H1 (cell line): ENCODE results near the gene HSF4. TPM values are rescaled to one million over a fixed set of nuclear protein-coding genes. Genes with fewer than 3 reads are reported as not detected.

Experiments used
- CTCF ChIA-PET: fragments of 300-600 bp; sonication (Branson Sonifier 250); formaldehyde crosslinking; loops from one replicate; lab custom pipeline; 2021; ENCODE audit not compliant: partially characterized antibody; lab: Charles Lee
- POLR2A ChIA-PET: fragments of 300-600 bp; sonication (Branson Sonifier 250); formaldehyde crosslinking; loops from one replicate; lab custom pipeline; 2021; ENCODE audit warnings: inconsistent platforms; ENCODE audit not compliant: partially characterized antibody; lab: Charles Lee
- DNase-seq, 2 experiments: peaks; one replicate each; pipeline versions ENCODE4 v3.0.0 to v3.0.0-alpha.2; 2010 to 2022; ENCODE audit warnings: low spot score in 2 of 2, low read depth in 1 of 2, mixed read lengths in 1 of 2
- FAIRE-seq: peaks from 2 replicates; lab custom pipeline; 2011; peaks lifted over from hg19 to GRCh38; lab: Jason Lieb, UNC
- H2AFZ ChIP-seq: 2 replicates; pipeline ENCODE4 v1.8.1; 2012; ENCODE audit warnings: low read length, inconsistent platforms
- H2AK5ac ChIP-seq: 2 replicates; pipeline ENCODE4 v1.6.1; 2013; ENCODE audit warnings: low read depth, low read length
- H2BK120ac ChIP-seq: replicated peaks from 2 replicates; pipeline ENCODE3; 2013; ENCODE audit warnings: low read depth, low read length, inconsistent platforms
- H2BK12ac ChIP-seq: 2 replicates; pipeline ENCODE4 v1.6.1; 2013; ENCODE audit warnings: low read depth, low read length
- H2BK15ac ChIP-seq: 2 replicates; pipeline ENCODE4 v1.6.1; 2013; ENCODE audit warnings: low read length
- H2BK20ac ChIP-seq: 2 replicates; pipeline ENCODE4 v1.6.1; 2013; ENCODE audit warnings: low read length
- H2BK5ac ChIP-seq: 2 replicates; pipeline ENCODE4 v1.6.1; 2013; ENCODE audit warnings: low read depth, low read length
- H3K14ac ChIP-seq: 2 replicates; pipeline ENCODE4 v1.6.1; 2013; ENCODE audit warnings: inconsistent platforms; ENCODE audit not compliant: insufficient read length
- H3K18ac ChIP-seq: 2 replicates; pipeline ENCODE4 v1.6.1; 2013; ENCODE audit warnings: low read length; ENCODE audit errors: extremely low read depth
- H3K23ac ChIP-seq: 2 replicates; pipeline ENCODE4 v1.6.1; 2013; ENCODE audit warnings: inconsistent platforms; ENCODE audit not compliant: insufficient read length
- H3K23me2 ChIP-seq: 2 replicates; pipeline ENCODE4 v1.6.1; 2013; ENCODE audit warnings: low read depth, low read length
- H3K27ac ChIP-seq: 2 replicates; pipeline ENCODE4 v1.6.1; 2011; ENCODE audit warnings: low read depth, low read length, inconsistent platforms
- H3K27me3 ChIP-seq, 4 experiments: replicated peaks in 1 of 4; 1 replicate in 1 of 4; 2 replicates in 3 of 4; pipeline versions ENCODE4 v1.6.1 to v1.8.1; 2011 to 2013; ENCODE audit warnings: low read length in 3 of 4, mild to moderate bottlenecking in 3 of 4, inconsistent platforms in 2 of 4, mixed read lengths in 2 of 4, moderate library complexity in 1 of 4; ENCODE audit not compliant: control insufficient read depth in 3 of 4, insufficient read depth in 3 of 4; ENCODE audit errors: extremely low read depth in 1 of 4
- H3K36me3 ChIP-seq, 4 experiments: 2 replicates each; pipeline versions ENCODE4 v1.6.1 to v1.8.1; 2011 to 2013; ENCODE audit warnings: mild to moderate bottlenecking in 4 of 4, low read length in 3 of 4, moderate library complexity in 2 of 4, control low read depth in 1 of 4, inconsistent platforms in 1 of 4; ENCODE audit not compliant: insufficient read depth in 4 of 4, control insufficient read depth in 2 of 4
- H3K4ac ChIP-seq: replicated peaks from 2 replicates; pipeline ENCODE3; 2013; ENCODE audit warnings: low read length, low read depth, mixed read lengths, inconsistent platforms; ENCODE audit not compliant: insufficient read length
- H3K4me1 ChIP-seq, 4 experiments: replicated peaks in 1 of 4; 1 replicate in 1 of 4; 2 replicates in 3 of 4; pipeline versions ENCODE4 v1.6.1 to v1.8.1; 2011 to 2013; ENCODE audit warnings: low read length in 3 of 4, inconsistent platforms in 2 of 4, mixed read lengths in 1 of 4; ENCODE audit not compliant: insufficient read depth in 4 of 4, control insufficient read depth in 3 of 4
- H3K4me2 ChIP-seq, 2 experiments: 2 replicates each; pipeline versions ENCODE4 v1.6.1 to v1.8.1; 2011 to 2013; ENCODE audit warnings: low read depth in 2 of 2, low read length in 2 of 2, control low read depth in 1 of 2, inconsistent platforms in 1 of 2, mild to moderate bottlenecking in 1 of 2; ENCODE audit not compliant: insufficient read depth in 1 of 2
- H3K4me3 ChIP-seq, 4 experiments: fragments of 200-600, 300-600 bp in 1 of 4; sonication (generic), shearing (Covaris generic), sonication (Bioruptor Twin) in 1 of 4; 2 replicates each; pipeline versions ENCODE4 v1.5.1 to v1.8.1; 2011 to 2016; ENCODE audit warnings: low read length in 4 of 4, low read depth in 3 of 4, control low read depth in 2 of 4, inconsistent platforms in 2 of 4, mild to moderate bottlenecking in 2 of 4, mixed read lengths in 1 of 4, moderate library complexity in 1 of 4; ENCODE audit not compliant: insufficient read depth in 2 of 4; ENCODE audit errors: extremely low read depth in 1 of 4
- H3K56ac ChIP-seq: replicated peaks from 2 replicates; pipeline ENCODE3; 2013; ENCODE audit warnings: low read depth, mild to moderate bottlenecking, mixed read lengths, low read length, inconsistent platforms; ENCODE audit not compliant: insufficient read length
- H3K79me1 ChIP-seq: 2 replicates; pipeline ENCODE4 v1.6.1; 2013; ENCODE audit warnings: low read depth, low read length, control low read depth
- H3K79me2 ChIP-seq, 2 experiments: 2 replicates each; pipeline versions ENCODE4 v1.6.1 to v1.8.1; 2012 to 2013; ENCODE audit warnings: low read length in 2 of 2, mild to moderate bottlenecking in 2 of 2, inconsistent platforms in 1 of 2; ENCODE audit not compliant: insufficient read depth in 2 of 2, control insufficient read depth in 1 of 2
- H3K9ac ChIP-seq, 4 experiments: replicated peaks in 1 of 4; 1 replicate in 1 of 4; 2 replicates in 3 of 4; pipeline versions ENCODE4 v1.6.1 to v1.8.1; 2011 to 2013; ENCODE audit warnings: low read depth in 3 of 4, low read length in 3 of 4, control low read depth in 2 of 4, mild to moderate bottlenecking in 2 of 4, moderate library complexity in 2 of 4, inconsistent platforms in 1 of 4; ENCODE audit errors: extremely low read depth in 1 of 4
- H3K9me3 ChIP-seq, 2 experiments: 2 replicates each; pipeline versions ENCODE4 v1.6.1 to v1.8.1; 2012 to 2013; ENCODE audit warnings: mild to moderate bottlenecking in 2 of 2, moderate library complexity in 2 of 2, control low read depth in 1 of 2, inconsistent platforms in 1 of 2, low read depth in 1 of 2, low read length in 1 of 2, mixed read lengths in 1 of 2; ENCODE audit not compliant: insufficient read depth in 2 of 2
- H4K20me1 ChIP-seq, 2 experiments: replicated peaks in 1 of 2; 2 replicates each; pipeline versions ENCODE3 to v1.8.1; 2011 to 2013; ENCODE audit warnings: inconsistent platforms in 2 of 2, low read length in 2 of 2, mild to moderate bottlenecking in 1 of 2; ENCODE audit not compliant: insufficient read depth in 2 of 2, control insufficient read depth in 1 of 2
- H4K5ac ChIP-seq: 2 replicates; pipeline ENCODE4 v1.6.1; 2013; ENCODE audit warnings: low read length, low read depth, mixed read lengths, inconsistent platforms; ENCODE audit not compliant: insufficient read length
- H4K8ac ChIP-seq: 2 replicates; pipeline ENCODE4 v1.8.0; 2013; ENCODE audit warnings: mild to moderate bottlenecking, moderate library complexity, low read length, inconsistent platforms; ENCODE audit not compliant: insufficient read depth; ENCODE audit errors: extremely low read depth
- H4K91ac ChIP-seq: replicated peaks from 2 replicates; pipeline ENCODE3; 2013; ENCODE audit warnings: low read length, mixed read lengths, inconsistent platforms; ENCODE audit not compliant: insufficient read length
- BACH1 ChIP-seq: IDR thresholded peaks from 2 replicates; pipeline ENCODE4 v1.6.1; 2012; ENCODE audit warnings: low read length, improper control_type of control experiment
- BRCA1 ChIP-seq: IDR thresholded peaks from 2 replicates; pipeline ENCODE4 v1.6.1; 2012; ENCODE audit warnings: low read depth, low read length, improper control_type of control experiment
- CREB1 ChIP-seq: IDR thresholded peaks from 2 replicates; pipeline ENCODE4 v1.6.1; 2012; ENCODE audit warnings: inconsistent platforms
- HDAC6 ChIP-seq: IDR thresholded peaks from one replicate; pipeline ENCODE4 v1.7.1; 2012; ENCODE audit warnings: low read depth, mild to moderate bottlenecking, inconsistent platforms, low read length, moderate library complexity
- RFX5 ChIP-seq: IDR thresholded peaks from 2 replicates; pipeline ENCODE4 v1.6.1; 2011; ENCODE audit warnings: low read depth, low read length, improper control_type of control experiment, borderline replicate concordance
- SRF ChIP-seq: IDR thresholded peaks from 2 replicates; pipeline ENCODE4 v1.6.1; 2011; ENCODE audit warnings: mild to moderate bottlenecking, low read depth, low read length, moderate library complexity
- TCF12 ChIP-seq: IDR thresholded peaks from 2 replicates; pipeline ENCODE4 v1.6.1; 2011; ENCODE audit warnings: low read depth, mild to moderate bottlenecking, low read length
- WGBS, 2 experiments: shearing (Covaris generic) in 1 of 2; methylation state at CpG; one replicate each; pipeline versions ENCODE4 v1.1.6 to v1.1.7; 2013 to 2015; ENCODE audit warnings: low lambda C conversion rate in 2 of 2, mixed read lengths in 2 of 2, inconsistent platforms in 1 of 2, low coverage in 1 of 2, missing lambda C conversion rate in 1 of 2; ENCODE audit not compliant: insufficient replicate concordance in 2 of 2, insufficient coverage in 1 of 2, insufficient read length in 1 of 2; ENCODE audit errors: extremely low coverage in 1 of 2, missing lambda C conversion rate in 1 of 2; 5-methylcytosine and 5-hydroxymethylcytosine counted together
- polyA plus RNA-seq, 7 experiments: library from polyadenylated mRNA; depleted of rRNA in 3 of 7; stranded (reverse) in 5 of 7; unstranded in 2 of 7; fragments of >200 nt in 5 of 7; fragments of 200-250 nt in 2 of 7; gene quantifications; 1 replicate in 5 of 7; 2 replicates in 1 of 7; 4 replicates in 1 of 7; pipeline versions ENCODE4 v1.2.1 to v1.2.3, GENCODE V29; 2011 to 2013; ENCODE audit warnings: missing spikeins in 2 of 7, mixed read lengths in 2 of 7
- total RNA-seq: library from RNA; stranded (reverse); fragmentation: NEBNext Ultra II Directional; extraction: Animal tissue kit (Norgen Biotek cat#: 25700); gene quantifications from 2 replicates; pipeline ENCODE4 v1.2.1, GENCODE V29; 2021
- TF ChIP-seq, protein P1 (sequence below): IDR thresholded peaks from 2 replicates; pipeline ENCODE4 v1.6.1; 2012; ENCODE audit warnings: low read length, inconsistent platforms

Gene HSF4
- total and polyA plus RNA-seq, 2 of the 8 experiments (the other 6 are each of a cell fraction or from before 2014, with no cell fraction given), result 0.14 TPM; not detected in 1

DNA sequence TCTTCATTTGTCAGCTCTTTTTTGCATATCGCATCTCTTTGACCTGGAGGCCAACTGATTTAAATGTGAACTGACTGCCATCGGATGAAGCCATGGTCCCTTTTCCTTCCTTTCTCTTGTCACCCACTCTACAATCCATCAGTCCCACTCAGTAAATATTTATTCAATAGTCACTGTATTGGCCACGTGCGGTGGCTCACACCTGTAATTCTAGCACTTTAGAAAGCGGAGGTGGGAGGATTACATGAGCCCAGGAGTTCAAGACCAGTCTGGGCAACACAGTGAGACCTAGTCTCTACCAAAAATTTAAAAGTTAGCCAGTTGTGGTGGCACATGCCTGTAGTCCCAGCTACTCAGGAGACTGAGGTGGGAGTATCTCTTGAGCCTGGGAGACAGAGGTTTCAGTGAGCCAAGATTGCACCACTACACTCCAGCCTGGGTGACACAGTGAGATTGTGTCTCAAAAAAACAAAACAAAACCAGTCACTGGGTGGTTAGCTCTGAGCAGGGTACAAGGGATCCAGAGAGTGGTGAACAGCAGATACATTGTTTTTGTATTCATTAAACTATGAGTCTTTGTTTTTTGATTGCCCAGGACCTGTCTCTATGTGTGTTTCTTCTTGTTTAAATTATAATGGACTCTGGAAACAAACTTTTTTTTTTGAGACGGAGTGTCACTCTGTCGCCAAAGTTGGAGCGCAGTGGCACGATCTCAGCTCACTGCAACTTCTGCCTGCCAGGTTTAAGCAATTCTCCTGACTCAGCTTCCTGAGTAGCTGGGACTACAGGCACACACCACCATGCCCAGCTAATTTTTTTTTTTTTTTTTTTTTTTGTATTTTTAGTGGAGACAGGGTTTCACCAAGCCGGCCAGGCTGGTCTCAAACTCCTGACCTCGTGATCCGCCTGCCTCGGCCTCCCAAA, 47.9 kb upstream of the HSF4 start:
- Histone ChIP-seq H3K79me2 (peaks cover 4 to 44% of the 10 kb centered on the region in 2 experiments; a peak in 3 of 4 replicates), H2BK15ac (no peak overlapping the region), H2AFZ (no peak overlapping the region), H3K23me2 (no peaks in the 10 kb centered on the region), H3K23ac (no peak overlapping the region), H2BK120ac (no peak overlapping the region), H3K4me1 (0 out of 7 replicates have a peak, but pooled peaks cover 0 to 2% (median 0%) of the 10 kb centered on the region in 4 experiments), H3K18ac (no peak overlapping the region), H4K5ac (no peak overlapping the region), H3K14ac (no peak overlapping the region), H3K4me3 (no peak overlapping the region), H3K79me1 (peaks cover 11% of the 10 kb centered on the region; the same call in 1 of the 2 replicates), H3K36me3 (peaks cover 0 to 10% (median 2%) of the 10 kb centered on the region in 4 experiments; a peak in 3 of 8 replicates), H2BK5ac (no peak overlapping the region), H3K27ac (no peak overlapping the region), H4K8ac (no peak overlapping the region), H2BK20ac (no peak overlapping the region), H3K9me3 (no peaks in the 10 kb centered on the region), H3K4me2 (no peak overlapping the region), H2BK12ac (no peak overlapping the region), H3K56ac (no peak overlapping the region), H4K20me1 (peaks cover 3 to 9% of the 10 kb centered on the region in 2 experiments), H4K91ac (no peak overlapping the region), H2AK5ac (no peak overlapping the region), H3K27me3 (no peaks in the 10 kb centered on the region), H3K9ac (no peak overlapping the region), H3K4ac (no peak overlapping the region)
- TF ChIP-seq RFX5 (no peak), BACH1 (no peak), BRCA1 (no peak), CREB1 (no peak), TCF12 (no peak), HDAC6 (no peak), SRF (no peak)
- TF ChIP-seq, protein P1, sequence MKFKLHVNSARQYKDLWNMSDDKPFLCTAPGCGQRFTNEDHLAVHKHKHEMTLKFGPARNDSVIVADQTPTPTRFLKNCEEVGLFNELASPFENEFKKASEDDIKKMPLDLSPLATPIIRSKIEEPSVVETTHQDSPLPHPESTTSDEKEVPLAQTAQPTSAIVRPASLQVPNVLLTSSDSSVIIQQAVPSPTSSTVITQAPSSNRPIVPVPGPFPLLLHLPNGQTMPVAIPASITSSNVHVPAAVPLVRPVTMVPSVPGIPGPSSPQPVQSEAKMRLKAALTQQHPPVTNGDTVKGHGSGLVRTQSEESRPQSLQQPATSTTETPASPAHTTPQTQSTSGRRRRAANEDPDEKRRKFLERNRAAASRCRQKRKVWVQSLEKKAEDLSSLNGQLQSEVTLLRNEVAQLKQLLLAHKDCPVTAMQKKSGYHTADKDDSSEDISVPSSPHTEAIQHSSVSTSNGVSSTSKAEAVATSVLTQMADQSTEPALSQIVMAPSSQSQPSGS, result no peak
- WGBS, 2 experiments, result 91% methylated on average over 13 of the region's 13 CpGs; no CpG with 5 or more reads in 1 of the 2 experiments
- FAIRE-seq, result no peak
- POLR2A ChIA-PET, result no interaction called here
- CTCF ChIA-PET, result interaction anchor here (0.6 to 3.6 kb wide), 10 partner anchors 9 to 140 kb away, joined by 3 to 22 read pairs (median 5); partner anchors contain the start of genes B3GNT9, FBXL8 and TRADD
- DNase-seq, result no peak
